ENCODE measurements around the gene VPS13A.

DNA sequence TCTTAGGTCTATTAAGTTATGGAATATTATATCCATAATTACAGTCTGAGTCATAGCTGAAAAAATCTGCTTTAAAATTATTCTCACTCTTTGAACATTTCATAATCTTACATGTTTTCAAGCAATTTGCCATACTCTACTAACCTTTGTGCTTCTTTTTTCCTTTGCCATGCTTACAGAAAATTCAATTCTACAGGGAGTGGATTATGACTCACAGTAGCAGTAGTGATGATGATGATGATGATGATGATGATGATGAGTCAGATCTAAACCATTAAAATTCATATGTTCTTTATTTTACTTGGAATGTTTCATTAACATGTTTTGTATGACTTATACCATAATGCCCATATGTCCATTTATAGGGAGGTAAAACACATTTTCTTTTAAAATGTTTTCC is 207.1 kb downstream of the VPS13A start:
- TF ChIP-seq POLR2AphosphoS5 (IDR thresholded peaks at IDR 0.05) = no peak
- TF ChIP-seq, protein P1, sequence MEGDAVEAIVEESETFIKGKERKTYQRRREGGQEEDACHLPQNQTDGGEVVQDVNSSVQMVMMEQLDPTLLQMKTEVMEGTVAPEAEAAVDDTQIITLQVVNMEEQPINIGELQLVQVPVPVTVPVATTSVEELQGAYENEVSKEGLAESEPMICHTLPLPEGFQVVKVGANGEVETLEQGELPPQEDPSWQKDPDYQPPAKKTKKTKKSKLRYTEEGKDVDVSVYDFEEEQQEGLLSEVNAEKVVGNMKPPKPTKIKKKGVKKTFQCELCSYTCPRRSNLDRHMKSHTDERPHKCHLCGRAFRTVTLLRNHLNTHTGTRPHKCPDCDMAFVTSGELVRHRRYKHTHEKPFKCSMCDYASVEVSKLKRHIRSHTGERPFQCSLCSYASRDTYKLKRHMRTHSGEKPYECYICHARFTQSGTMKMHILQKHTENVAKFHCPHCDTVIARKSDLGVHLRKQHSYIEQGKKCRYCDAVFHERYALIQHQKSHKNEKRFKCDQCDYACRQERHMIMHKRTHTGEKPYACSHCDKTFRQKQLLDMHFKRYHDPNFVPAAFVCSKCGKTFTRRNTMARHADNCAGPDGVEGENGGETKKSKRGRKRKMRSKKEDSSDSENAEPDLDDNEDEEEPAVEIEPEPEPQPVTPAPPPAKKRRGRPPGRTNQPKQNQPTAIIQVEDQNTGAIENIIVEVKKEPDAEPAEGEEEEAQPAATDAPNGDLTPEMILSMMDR (IDR thresholded peaks at IDR 0.05 in 8 of 11, conservative IDR thresholded peaks at IDR 0.05 in 3 of 11) = no peak
